ENCODE results near the gene PI4K2A. TPM values are rescaled to one million over a fixed set of nuclear protein-coding genes. Genes with fewer than 3 reads are reported as not detected.

The PI4K2A gene
- 12.4 TPM for total RNA-seq
- long read RNA-seq, full-length matches to known transcripts, result 32 of 46 reads
- long read RNA-seq, partial matches to known transcripts, result 14 of 46 reads
- long read RNA-seq, other reads (novel, unspliced or antisense), result 0 of 46 reads

- intact Hi-C loops (cut with micrococcal nuclease), result no loop called here
- peaks cover 21% of the 10 kb centered on the region for H3K4me1 ChIP-seq
- no peak for TF ChIP-seq CTCF (IDR thresholded peaks at IDR 0.05; ENCODE audit: borderline replicate concordance)
- peak; percentile 99 for DNase-seq
- no peaks in the 10 kb centered on the region for H3K9me3 ChIP-seq (replicated peaks)
- peak within 1 kb of the TSS; percentile 85 for H3K27ac ChIP-seq (replicated peaks)
- peaks cover 11% of the 10 kb centered on the region for H3K36me3 ChIP-seq
- H3K4me3 ChIP-seq, result peak within 1 kb of the TSS; percentile 88
- no peaks in the 10 kb centered on the region for H3K27me3 ChIP-seq (ENCODE audit: low read depth)
Observed at GRCh38 chr10:97640174-97640867, at the start of gene PI4K2A. Gene PI4K2A, plus strand, starts transcription at chr10:97640671. Its CDS starts 72 bp downstream, at chr10:97640743.

- no peak for TF ChIP-seq CTCF (IDR thresholded peaks at IDR 0.05; ENCODE audit: borderline replicate concordance)
- intact Hi-C loops (cut with micrococcal nuclease), result no loop called here
- no peak overlapping the region for H3K4me3 ChIP-seq
Observed at GRCh38 chr10:97590748-97591495, 49.5 kb upstream of the PI4K2A start.

GRCh38 chr10:97593421-97593820, 47.0 kb upstream of the PI4K2A start:
- no peaks in the 10 kb centered on the region for H3K9me3 ChIP-seq (replicated peaks)
- no peak overlapping the region for H3K4me3 ChIP-seq
- peak overlapping the region; percentile 93 for H3K27ac ChIP-seq (replicated peaks)
- H3K36me3 ChIP-seq, result no peaks in the 10 kb centered on the region
- H3K4me1 ChIP-seq, result peaks cover 44% of the 10 kb centered on the region
- TF ChIP-seq CTCF (IDR thresholded peaks at IDR 0.05; ENCODE audit: borderline replicate concordance), result no peak
- no peaks in the 10 kb centered on the region for H3K27me3 ChIP-seq (ENCODE audit: low read depth)
- DNase-seq, result no peak
- intact Hi-C loops (cut with micrococcal nuclease), result no loop called here

More at GRCh38 chr10:97590748-97591495, 49.5 kb upstream of the PI4K2A start:
- DNase-seq, result no peak
- no peaks in the 10 kb centered on the region for H3K9me3 ChIP-seq (replicated peaks)
- no peaks in the 10 kb centered on the region for H3K27me3 ChIP-seq (ENCODE audit: low read depth)
- no peaks in the 10 kb centered on the region for H3K36me3 ChIP-seq
- no peak overlapping the region for H3K27ac ChIP-seq (replicated peaks)
- peaks cover 36% of the 10 kb centered on the region for H3K4me1 ChIP-seq

GRCh38 chr10:97596101-97597082, 44.1 kb upstream of the PI4K2A start:
- DNase-seq, result no peak
- peak overlapping the region; percentile 93 for H3K27ac ChIP-seq (replicated peaks)
- intact Hi-C loops (cut with micrococcal nuclease), result no loop called here
- peak overlapping the region; percentile 4 for H3K4me3 ChIP-seq
- peaks cover 57% of the 10 kb centered on the region for H3K4me1 ChIP-seq
- no peaks in the 10 kb centered on the region for H3K9me3 ChIP-seq (replicated peaks)
- H3K36me3 ChIP-seq, result no peaks in the 10 kb centered on the region
- H3K27me3 ChIP-seq (ENCODE audit: low read depth), result no peaks in the 10 kb centered on the region
- no peak for TF ChIP-seq CTCF (IDR thresholded peaks at IDR 0.05; ENCODE audit: borderline replicate concordance)

GRCh38 chr10:97597778-97598177, 42.7 kb upstream of the PI4K2A start:
- H3K27me3 ChIP-seq (ENCODE audit: low read depth), result no peaks in the 10 kb centered on the region
- no peak overlapping the region for H3K4me3 ChIP-seq
- TF ChIP-seq CTCF (IDR thresholded peaks at IDR 0.05; ENCODE audit: borderline replicate concordance), result no peak
- no peak for DNase-seq
- no peaks in the 10 kb centered on the region for H3K9me3 ChIP-seq (replicated peaks)
- no peaks in the 10 kb centered on the region for H3K36me3 ChIP-seq
- H3K4me1 ChIP-seq, result peaks cover 66% of the 10 kb centered on the region
- intact Hi-C loops (cut with micrococcal nuclease), result no loop called here
- H3K27ac ChIP-seq (replicated peaks), result peak overlapping the region; percentile 93

All from left ventricle myocardium inferior (tissue), 1 donor.